ENCODE results near the gene SH3PXD2A.

SH3PXD2A gene

GRCh38 chr10:103772096-103772845, 83.1 kb downstream of the SH3PXD2A start:
- no peak overlapping the region for H3K27ac ChIP-seq

GRCh38 chr10:103770139-103770538, 85.2 kb downstream of the SH3PXD2A start:
- no peak for TF ChIP-seq ZFX (IDR thresholded peaks at IDR 0.05)
- TF ChIP-seq CTCF (conservative IDR thresholded peaks at IDR 0.05), result no peak
- no peak overlapping the region for H3K27ac ChIP-seq

More at GRCh38 chr10:103772096-103772845, 83.1 kb downstream of the SH3PXD2A start:
- no peak for TF ChIP-seq ZFX (IDR thresholded peaks at IDR 0.05)
- TF ChIP-seq CTCF (conservative IDR thresholded peaks at IDR 0.05), result no peak

- no peak overlapping the region for H3K27ac ChIP-seq
- no peak for TF ChIP-seq CTCF (conservative IDR thresholded peaks at IDR 0.05)
- TF ChIP-seq ZFX (IDR thresholded peaks at IDR 0.05), result no peak
Observed at GRCh38 chr10:103769176-103769575, 86.2 kb downstream of the SH3PXD2A start.

GRCh38 chr10:103768345-103768744, 87.0 kb downstream of the SH3PXD2A start:
- TF ChIP-seq CTCF (conservative IDR thresholded peaks at IDR 0.05) (no peak), ZFX (IDR thresholded peaks at IDR 0.05) (no peak)
- no peak overlapping the region for H3K27ac ChIP-seq

GRCh38 chr10:103767756-103768155, 87.6 kb downstream of the SH3PXD2A start:
- H3K27ac ChIP-seq, result no peak overlapping the region
- TF ChIP-seq CTCF (conservative IDR thresholded peaks at IDR 0.05), result no peak
- no peak for TF ChIP-seq ZFX (IDR thresholded peaks at IDR 0.05)

- H3K27ac ChIP-seq, result no peak overlapping the region
- no peak for TF ChIP-seq ZFX (IDR thresholded peaks at IDR 0.05)
- no peak for TF ChIP-seq CTCF (conservative IDR thresholded peaks at IDR 0.05)
Observed at GRCh38 chr10:103766751-103767505, 88.4 kb downstream of the SH3PXD2A start.

GRCh38 chr10:103765981-103766380, 89.4 kb downstream of the SH3PXD2A start:
- TF ChIP-seq CTCF (conservative IDR thresholded peaks at IDR 0.05) (no peak), ZFX (IDR thresholded peaks at IDR 0.05) (no peak)
- H3K27ac ChIP-seq, result no peak overlapping the region

Measured in C4-2B (cell line).